Activated T-cell treated with anti-CD3 and anti-CD28 coated beads for 1 hour (primary cell): ENCODE results near the gene P3H2.

Experiments
- DNase-seq: peaks from one replicate; pipeline ENCODE4 v3.0.0-alpha.2; 2020; ENCODE audit warnings: low read depth

The P3H2 gene

DNA sequence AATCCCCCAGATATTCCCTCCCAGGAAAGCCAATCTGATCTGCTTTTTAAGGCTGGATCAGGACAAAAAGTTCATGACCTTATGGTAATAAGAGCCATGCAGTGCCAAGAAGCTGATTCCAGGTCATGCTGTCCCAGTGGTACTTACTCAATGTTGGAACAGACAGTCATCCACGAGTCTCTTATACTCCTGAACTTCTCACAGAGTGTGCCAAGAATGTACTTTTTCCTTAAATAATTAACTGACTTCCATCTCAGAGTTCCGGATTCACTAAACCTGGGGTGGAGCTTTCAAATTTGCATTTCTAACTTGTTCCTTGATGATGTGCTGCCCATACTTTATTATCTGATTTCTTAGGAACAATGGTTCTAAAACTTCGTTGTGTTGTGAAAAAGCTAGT is 3.4 kb upstream of the P3H2 start:
- DNase-seq, result no peak

- DNase-seq, result no peak
Observed at GRCh38 chr3:190122198-190122771, 1.6 kb upstream of the P3H2 start.

DNA sequence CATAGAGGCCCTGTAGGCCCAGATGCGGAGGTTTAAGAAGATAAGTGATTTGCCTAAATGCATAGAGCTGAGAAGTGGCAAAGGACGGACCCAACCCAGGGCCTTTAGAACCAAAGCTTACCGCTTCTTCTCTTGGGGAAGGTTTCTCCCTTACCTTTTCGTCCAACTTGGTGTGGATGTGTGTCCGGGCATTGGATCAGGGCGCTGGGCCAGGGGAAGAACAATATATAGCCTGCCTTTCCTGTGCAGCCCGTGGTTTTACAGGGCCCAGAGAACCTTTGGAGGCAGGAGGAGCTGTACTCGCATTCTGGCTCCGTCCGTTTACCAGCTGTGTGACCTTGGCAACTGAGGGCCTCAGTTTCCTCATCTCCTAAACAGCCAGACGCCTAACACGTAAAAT is 686 bp upstream of the P3H2 start:
- DNase-seq, result no peak

- no peak for DNase-seq
Observed at GRCh38 chr3:190121061-190121377, 322 bp upstream of the P3H2 start.

GRCh38 chr3:190119461-190120268 is 1.0 kb downstream of the P3H2 start:
- DNase-seq, result no peak

GRCh38 chr3:190118438-190118837 is 2.3 kb downstream of the P3H2 start:
- DNase-seq, result no peak

DNA sequence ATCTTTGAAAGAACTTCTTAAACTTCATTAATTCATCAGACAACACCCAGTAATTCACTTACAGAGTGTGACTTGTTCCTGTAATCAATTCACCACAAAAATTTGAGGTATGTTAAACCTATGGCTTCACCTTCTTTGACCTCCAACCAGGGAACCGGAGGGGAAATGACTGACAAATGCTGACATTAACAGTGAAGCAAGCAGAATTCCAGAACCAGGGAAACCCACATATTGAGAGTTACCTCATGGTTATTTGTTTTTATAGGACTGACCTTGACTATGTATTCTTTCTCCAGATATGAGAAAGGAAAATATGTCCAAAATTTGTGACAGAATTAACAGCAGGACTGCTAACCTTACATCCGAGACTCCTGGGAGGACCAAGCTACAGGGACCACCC is 2.7 kb downstream of the P3H2 start:
- DNase-seq, result no peak

DNA sequence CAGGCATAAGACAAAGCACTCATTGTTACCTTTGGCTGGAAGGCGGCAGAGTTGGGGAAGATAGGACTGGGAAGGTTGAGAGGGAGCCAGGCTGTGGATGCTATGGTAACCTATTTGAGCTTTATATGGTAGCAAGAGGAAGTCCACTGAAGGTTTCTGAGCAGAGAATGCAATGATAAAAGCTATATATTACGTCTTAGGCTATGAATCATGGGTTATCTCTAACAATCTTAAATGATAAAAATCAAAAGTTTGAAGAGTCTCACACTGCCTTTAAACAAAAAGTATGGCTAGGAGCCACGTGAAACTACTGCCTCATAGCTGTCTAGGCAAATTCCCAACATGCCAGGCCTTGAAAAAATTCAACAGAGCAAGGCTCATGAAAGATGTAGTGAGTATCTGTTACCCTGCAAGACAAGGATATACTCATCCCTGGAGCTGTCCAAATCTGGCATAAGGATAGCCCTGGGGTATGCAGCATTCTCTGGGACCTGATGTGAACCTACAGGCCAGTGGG is 4.1 kb downstream of the P3H2 start:
- no peak for DNase-seq

DNA sequence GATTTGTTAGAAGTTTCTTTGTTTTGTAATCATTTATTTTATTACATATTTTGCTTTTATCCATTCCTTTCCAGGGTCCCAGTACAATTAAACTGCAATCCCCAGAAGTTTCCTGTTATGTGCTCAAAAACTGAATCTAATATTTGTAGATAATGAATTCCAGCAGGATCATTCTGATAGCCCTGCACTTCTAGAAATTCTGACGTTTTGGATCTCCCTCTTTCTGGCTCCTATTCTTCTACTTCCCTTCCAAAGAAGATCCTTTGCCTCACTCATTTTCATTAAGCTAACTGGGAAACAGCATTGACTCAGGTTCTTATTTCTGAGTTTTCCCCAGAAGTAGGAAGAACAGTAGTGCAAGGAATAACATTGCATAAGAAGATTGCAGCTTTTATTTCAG is 9.9 kb downstream of the P3H2 start:
- no peak for DNase-seq

DNA sequence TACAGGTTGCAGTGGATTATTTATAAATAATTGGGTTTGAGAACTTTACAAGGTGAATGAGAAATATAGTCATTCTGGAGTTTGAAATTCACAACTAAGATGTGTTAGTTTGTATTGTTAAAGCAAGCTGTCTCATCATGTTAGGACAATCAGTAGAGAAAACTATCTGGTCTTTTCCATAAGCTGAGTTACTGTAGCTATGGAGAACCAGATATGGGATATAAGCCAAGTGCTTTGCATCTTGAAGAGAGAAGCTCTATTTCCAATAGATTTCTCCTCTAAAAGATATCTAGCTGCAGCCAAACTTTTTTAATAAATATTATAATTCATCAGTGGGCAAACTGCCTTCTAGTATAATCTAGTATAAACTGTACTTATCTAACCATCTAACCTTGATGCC is 11.3 kb downstream of the P3H2 start:
- no peak for DNase-seq

- no peak for DNase-seq
Observed at GRCh38 chr3:190108804-190109203, 11.9 kb downstream of the P3H2 start.

- no peak for DNase-seq
Observed at GRCh38 chr3:190105876-190106275, 14.8 kb downstream of the P3H2 start.

DNA sequence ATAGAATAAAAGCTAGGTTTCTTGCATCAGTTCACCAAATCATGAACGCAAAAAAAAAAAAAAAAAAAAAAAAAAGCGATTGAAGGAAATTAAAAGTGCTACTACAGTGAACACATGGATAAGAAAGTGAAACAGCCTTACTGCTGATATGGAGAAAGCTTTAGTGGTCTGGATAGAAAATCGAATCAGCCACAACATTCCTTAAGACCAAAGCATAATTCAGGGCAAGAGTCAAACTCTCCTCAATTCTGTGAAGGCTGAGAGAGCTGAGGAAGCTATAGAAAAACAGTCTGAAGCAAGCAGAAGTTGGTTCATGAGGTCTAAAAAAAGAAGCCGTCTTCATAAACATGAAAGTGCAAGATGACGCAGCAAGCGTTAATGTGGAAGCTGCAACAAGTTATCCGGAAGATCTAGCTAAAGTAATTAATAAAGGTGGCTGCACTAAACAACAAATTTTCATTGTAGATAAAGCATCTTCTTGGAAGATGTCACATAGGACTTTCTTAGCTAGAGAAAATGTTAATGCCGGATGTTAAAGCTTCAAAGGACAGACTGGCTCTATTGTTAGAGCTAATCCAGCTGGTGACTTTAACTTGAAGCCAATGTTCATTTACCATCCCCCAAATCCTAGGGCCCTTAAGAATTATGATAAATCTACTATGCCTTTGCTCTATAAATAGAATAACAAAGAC is 19.2 kb downstream of the P3H2 start:
- DNase-seq, result no peak

GRCh38 chr3:190099099-190099498 is 21.6 kb downstream of the P3H2 start:
- DNase-seq, result no peak

- no peak for DNase-seq
Observed at GRCh38 chr3:190097617-190098016, 23.1 kb downstream of the P3H2 start.

GRCh38 chr3:190097025-190097424 is 23.7 kb downstream of the P3H2 start:
- no peak for DNase-seq

GRCh38 chr3:190096345-190096744 is 24.4 kb downstream of the P3H2 start:
- DNase-seq, result no peak

DNA sequence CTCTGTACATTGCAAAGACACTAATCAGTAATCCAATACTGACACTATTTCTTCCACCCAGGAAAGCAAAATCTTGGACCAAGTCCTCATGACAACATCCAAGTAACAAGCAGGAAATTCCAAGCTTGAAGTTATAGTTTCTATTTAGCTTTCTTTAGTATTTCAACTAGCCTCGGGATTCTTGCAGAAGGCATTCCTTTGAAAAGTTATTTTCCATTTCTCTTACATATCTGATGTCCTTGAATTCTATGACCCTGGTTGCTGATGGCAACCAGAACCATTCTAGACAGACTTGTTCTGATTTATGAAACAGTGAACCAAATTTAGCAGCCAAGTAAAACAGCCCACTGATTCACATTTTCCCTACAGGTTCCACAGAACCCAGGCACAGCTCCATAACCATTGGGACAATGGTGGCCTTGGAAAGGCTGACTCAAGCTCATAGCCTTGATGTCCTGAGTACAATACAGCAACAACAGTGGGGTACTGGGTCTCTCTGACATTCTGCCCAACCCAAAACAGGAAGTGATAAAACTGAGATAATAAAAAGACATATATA is 26.5 kb downstream of the P3H2 start:
- no peak for DNase-seq

DNA sequence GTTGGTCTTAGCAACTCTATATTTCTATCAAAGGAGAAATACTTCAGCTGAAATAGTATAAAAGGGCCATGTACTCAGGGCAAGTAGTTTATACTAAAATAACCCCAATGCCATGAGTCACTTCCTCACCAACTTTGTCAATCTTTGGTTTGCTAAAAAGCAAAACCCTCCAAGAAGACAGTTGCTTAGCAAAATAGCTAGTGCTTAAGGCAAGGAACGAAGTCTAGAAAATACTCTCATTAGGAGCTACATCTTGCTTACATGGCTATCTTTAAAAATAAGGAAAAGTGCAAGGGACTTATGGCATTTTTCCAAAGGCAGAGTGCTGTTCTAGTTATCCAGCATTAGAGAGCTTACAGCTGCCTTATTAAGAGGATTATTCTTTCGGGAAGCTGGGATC is 28.4 kb downstream of the P3H2 start:
- DNase-seq, result no peak

GRCh38 chr3:190089711-190090110 is 31.0 kb downstream of the P3H2 start:
- DNase-seq, result no peak

DNA sequence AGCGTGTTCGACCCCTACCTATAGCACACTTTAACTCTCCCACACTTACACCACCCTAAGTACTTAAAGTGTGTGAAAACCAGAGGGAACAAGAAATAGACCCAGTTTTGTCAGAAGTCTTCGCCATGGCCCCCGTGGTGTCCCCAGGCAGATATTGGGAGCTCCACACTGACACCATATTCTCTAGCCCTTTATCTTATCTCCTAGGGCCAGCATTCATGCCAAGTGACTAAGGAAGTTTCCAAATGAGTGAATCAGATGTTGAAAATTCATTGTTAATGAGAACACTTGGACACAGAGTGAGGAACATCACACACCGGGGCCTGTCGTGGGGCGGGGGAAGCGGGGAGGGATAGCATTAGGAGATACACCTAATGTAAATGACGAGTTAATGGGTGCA is 31.8 kb downstream of the P3H2 start:
- DNase-seq, result no peak

- no peak for DNase-seq
Observed at GRCh38 chr3:190086191-190086590, 34.5 kb downstream of the P3H2 start.

GRCh38 chr3:190084983-190085382 is 35.7 kb downstream of the P3H2 start:
- DNase-seq, result no peak
